A549 (cell line): ENCODE measurements around the gene CS.

ENCODE experiments used
- CTCF ChIP-seq: fragments of >200 bp; sonication (Bioruptor Twin); formaldehyde crosslinking; IDR thresholded peaks from 3 replicates; pipeline ENCODE4 v1.5.1; 2016
- FOSL2 ChIP-seq, 2 experiments: fragments of 450-650 bp in 1 of 2; fragments of >200 bp in 1 of 2; sonication (Bioruptor Twin) in 1 of 2; formaldehyde crosslinking; IDR thresholded peaks; 2 replicates each; pipeline versions ENCODE4 v1.5.0 to v1.6.1; 2016 to 2020; ENCODE audit warnings: mild to moderate bottlenecking in 1 of 2, moderate library complexity in 1 of 2
- HEYL ChIP-seq: fragments of 250-450 bp; sonication (Bioruptor Pico); IDR thresholded peaks from 2 replicates; pipeline ENCODE4 v1.8.0; 2021; ENCODE audit warnings: mild to moderate bottlenecking, moderate library complexity
- SREBF2 ChIP-seq: fragments of 450-650 bp; IDR thresholded peaks from 2 replicates; pipeline ENCODE4 v1.6.1; 2014; ENCODE audit warnings: mild to moderate bottlenecking, moderate library complexity

- no peak for TF ChIP-seq FOSL2 (IDR thresholded peaks at IDR 0.05)
- no peak for TF ChIP-seq FOSL2 (CRISPR knock-in tag; IDR thresholded peaks at IDR 0.05)
- no peak for TF ChIP-seq CTCF
- TF ChIP-seq HEYL (CRISPR knock-in tag), result no peak
- no peak for TF ChIP-seq SREBF2
Measured at GRCh38 chr12:56298828-56299227, 1.3 kb downstream of the CS start.
